BLaER1 (cell line): ENCODE results near the gene NFE2L1.
"Not testable (repeated sequence)": the region's sequence is repeated elsewhere in the genome, so short reads cannot be mapped to it uniquely, and the experiment has no call there.

Source experiments
- H3K27ac ChIP-seq: shearing (Covaris generic); formaldehyde crosslinking; 2 replicates; pipeline ENCODE4 v1.8.1; 2022
- H3K27me3 ChIP-seq: shearing (Covaris generic); formaldehyde crosslinking; 2 replicates; pipeline ENCODE4 v1.8.1; 2022
- H3K36me3 ChIP-seq: shearing (Covaris generic); formaldehyde crosslinking; 2 replicates; pipeline ENCODE4 v1.8.1; 2022
- H3K4me1 ChIP-seq: shearing (Covaris generic); formaldehyde crosslinking; 2 replicates; pipeline ENCODE4 v1.8.1; 2022
- H3K4me2 ChIP-seq: shearing (Covaris generic); formaldehyde crosslinking; 2 replicates; pipeline ENCODE4 v1.8.1; 2022
- H3K4me3 ChIP-seq: shearing (Covaris generic); formaldehyde crosslinking; 2 replicates; pipeline ENCODE4 v1.8.1; 2022
- H3K9ac ChIP-seq: shearing (Covaris generic); formaldehyde crosslinking; 2 replicates; pipeline ENCODE4 v1.8.1; 2022
- H3K9me3 ChIP-seq: shearing (Covaris generic); formaldehyde crosslinking; 2 replicates; pipeline ENCODE4 v1.8.1; 2022
- H4K20me1 ChIP-seq: shearing (Covaris generic); formaldehyde crosslinking; 2 replicates; pipeline ENCODE4 v1.8.1; 2022
- Cebpa-rat ChIP-seq: shearing (Covaris generic); IDR thresholded peaks from 2 replicates; pipeline ENCODE4 v1.8.1; 2022

The NFE2L1 gene

GRCh38 chr17:48074322-48075081 is 26.3 kb downstream of the NFE2L1 start:
- Histone ChIP-seq H3K9me3 (no peaks in the 10 kb centered on the region), H3K36me3 (peaks cover 82% of the 10 kb centered on the region), H3K4me3 (no peak overlapping the region), H3K9ac (no peak overlapping the region), H3K27me3 (no peaks in the 10 kb centered on the region), H4K20me1 (peaks cover 91% of the 10 kb centered on the region), H3K4me2 (no peak overlapping the region), H3K4me1 (0 out of 2 replicates have a peak, but pooled peaks cover 12% of the 10 kb centered on the region), H3K27ac (no peak overlapping the region)
- TF ChIP-seq Cebpa-rat, result no peak

GRCh38 chr17:48077152-48077551 is 29.0 kb downstream of the NFE2L1 start:
- H3K4me2 ChIP-seq, H3K4me3 ChIP-seq, H3K27ac ChIP-seq, H3K27me3 ChIP-seq, H3K9ac ChIP-seq, H3K9me3 ChIP-seq: not testable (repeated sequence)
- H4K20me1 ChIP-seq, result peaks cover 99% of the 10 kb centered on the region
- H3K36me3 ChIP-seq, result peaks cover 66% of the 10 kb centered on the region
- H3K4me1 ChIP-seq, result 0 out of 2 replicates have a peak, but pooled peaks cover 13% of the 10 kb centered on the region

GRCh38 chr17:48081858-48082257 is 33.7 kb downstream of the NFE2L1 start:
- H3K4me3 ChIP-seq, result no peak overlapping the region
- peaks cover 99% of the 10 kb centered on the region for H4K20me1 ChIP-seq
- no peak overlapping the region for H3K9ac ChIP-seq
- TF ChIP-seq Cebpa-rat, result no peak
- H3K4me2 ChIP-seq, result no peak overlapping the region
- H3K27me3 ChIP-seq, result no peaks in the 10 kb centered on the region
- H3K4me1 ChIP-seq, result peaks cover 28% of the 10 kb centered on the region
- no peaks in the 10 kb centered on the region for H3K9me3 ChIP-seq
- peaks cover 41% of the 10 kb centered on the region for H3K36me3 ChIP-seq
- H3K27ac ChIP-seq, result no peak overlapping the region

- Histone ChIP-seq H3K27ac (no peak overlapping the region), H3K4me1 (peaks cover 15% of the 10 kb centered on the region), H3K27me3 (no peaks in the 10 kb centered on the region), H3K4me2 (no peak overlapping the region), H4K20me1 (peaks cover 99% of the 10 kb centered on the region), H3K9me3 (no peaks in the 10 kb centered on the region), H3K9ac (no peak overlapping the region), H3K36me3 (peaks cover 44% of the 10 kb centered on the region), H3K4me3 (no peak overlapping the region)
- no peak for TF ChIP-seq Cebpa-rat
Measured at GRCh38 chr17:48084932-48085331, 36.8 kb downstream of the NFE2L1 start.

GRCh38 chr17:48093341-48094045 is 45.3 kb downstream of the NFE2L1 start:
- Histone ChIP-seq H4K20me1 (peaks cover 100% of the 10 kb centered on the region), H3K4me2 (no peak overlapping the region), H3K9ac (no peak overlapping the region), H3K4me3 (no peak overlapping the region), H3K4me1 (peaks cover 18% of the 10 kb centered on the region), H3K9me3 (no peaks in the 10 kb centered on the region), H3K36me3 (peaks cover 93% of the 10 kb centered on the region), H3K27me3 (no peaks in the 10 kb centered on the region), H3K27ac (no peak overlapping the region)
- no peak for TF ChIP-seq Cebpa-rat

GRCh38 chr17:48095611-48096010 is 47.5 kb downstream of the NFE2L1 start:
- TF ChIP-seq Cebpa-rat, result no peak
- Histone ChIP-seq H3K4me1 (peaks cover 34% of the 10 kb centered on the region), H3K9ac (no peak overlapping the region), H3K27ac (no peak overlapping the region), H4K20me1 (peaks cover 100% of the 10 kb centered on the region), H3K9me3 (no peaks in the 10 kb centered on the region), H3K4me2 (no peak overlapping the region), H3K4me3 (no peak overlapping the region), H3K36me3 (peaks cover 74% of the 10 kb centered on the region), H3K27me3 (no peaks in the 10 kb centered on the region)

- Histone ChIP-seq H3K9ac (peak overlapping the region; percentile 90), H3K36me3 (peaks cover 29% of the 10 kb centered on the region), H4K20me1 (peaks cover 57% of the 10 kb centered on the region), H3K27ac (peak overlapping the region; percentile 91; the same call in 1 of the 2 replicates), H3K4me2 (peak overlapping the region; percentile 96), H3K27me3 (no peaks in the 10 kb centered on the region), H3K4me1 (peaks cover 60% of the 10 kb centered on the region), H3K4me3 (peak overlapping the region; percentile 95), H3K9me3 (peaks cover 11% of the 10 kb centered on the region; the same call in 1 of the 2 replicates)
- no peak for TF ChIP-seq Cebpa-rat
Measured at GRCh38 chr17:48100160-48100559, 52.0 kb downstream of the NFE2L1 start.

- Histone ChIP-seq H3K27ac (peak overlapping the region; percentile 91), H3K4me2 (peak overlapping the region; percentile 96), H3K9ac (peak overlapping the region; percentile 90), H4K20me1 (peaks cover 53% of the 10 kb centered on the region), H3K4me1 (peaks cover 60% of the 10 kb centered on the region), H3K27me3 (no peaks in the 10 kb centered on the region), H3K9me3 (peaks cover 11% of the 10 kb centered on the region; the same call in 1 of the 2 replicates), H3K4me3 (peak overlapping the region; percentile 95), H3K36me3 (peaks cover 24% of the 10 kb centered on the region)
- no peak for TF ChIP-seq Cebpa-rat
Measured at GRCh38 chr17:48100591-48101011, 52.4 kb downstream of the NFE2L1 start.

- H3K4me1 ChIP-seq, result peaks cover 63% of the 10 kb centered on the region
- peaks cover 18% of the 10 kb centered on the region for H3K36me3 ChIP-seq
- H3K9ac ChIP-seq, result peak within 1 kb of the TSS; percentile 90
- H3K9me3 ChIP-seq, result peaks cover 11% of the 10 kb centered on the region; the same call in 1 of the 2 replicates
- peaks cover 47% of the 10 kb centered on the region for H4K20me1 ChIP-seq
- no peaks in the 10 kb centered on the region for H3K27me3 ChIP-seq
- H3K27ac ChIP-seq, result peak within 1 kb of the TSS; percentile 91
- no peak for TF ChIP-seq Cebpa-rat
- H3K4me2 ChIP-seq, result peak within 1 kb of the TSS; percentile 96
- H3K4me3 ChIP-seq, result peak within 1 kb of the TSS; percentile 95
Measured at GRCh38 chr17:48101012-48101720, 53.0 kb downstream of the NFE2L1 start, which contains the start of gene CBX1. Gene CBX1, minus strand, starts transcription at chr17:48101478. Its CDS starts 24,474 bp downstream, at chr17:48077004.
